HCT116 (cell line): Measurements from ENCODE around the gene DNLZ. TPM values are rescaled to one million over a fixed set of nuclear protein-coding genes. Genes with fewer than 3 reads are reported as not detected.

Experiments
- ATAC-seq: fragments of 200-7000 bp; cut with Tn5 transposase; 2 replicates; pipeline ENCODE4 v1.9.1; 2020; ENCODE audit warnings: mild to moderate bottlenecking, moderate library complexity
- BruUV-seq: library from RNA; stranded (reverse); fragments of 400-500 nt; replicated peaks from 2 replicates; lab custom pipeline; 2021; lab: Mats Ljungman, UMichigan
- CTCF ChIA-PET: fragments of 300-600 bp; sonication (Branson Sonifier 250); formaldehyde crosslinking; loops from one replicate; lab custom pipeline; 2021; ENCODE audit warnings: antibody characterized with exemption; lab: Charles Lee
- POLR2A ChIA-PET: fragments of 300-600, 350-600 bp; sonication (Branson Sonifier 250); formaldehyde crosslinking; loops from one replicate; lab custom pipeline; 2021; ENCODE audit warnings: antibody characterized with exemption; lab: Charles Lee
- RAD21 ChIA-PET, 2 experiments: fragments of 300-600 bp; sonication (Branson Sonifier 250); formaldehyde crosslinking; loops; one replicate each; lab custom pipeline; 2023; ENCODE audit warnings: low total read pairs in 2 of 2; ENCODE audit not compliant: uncharacterized antibody in 2 of 2, unreplicated experiment in 2 of 2, low non-redundant PET in 1 of 2; lab: Charles Lee
- DNase-seq: peaks from one replicate; pipeline ENCODE4 v3.0.0-alpha.2; 2010; ENCODE audit warnings: low read depth, low spot score
- H2AFZ ChIP-seq: fragments of 200-600 bp; shearing (Covaris generic), sonication (generic); 2 replicates; pipeline ENCODE4 v1.6.1; 2017; ENCODE audit warnings: low read depth, mixed run types, mixed read lengths, antibody characterized with exemption, low read length; ENCODE audit not compliant: poor library complexity, severe bottlenecking
- H3K27ac ChIP-seq: 2 replicates; pipeline ENCODE4 v1.5.1; 2012; ENCODE audit warnings: low read depth, low read length
- H3K27me3 ChIP-seq: fragments of 200-600 bp; sonication (generic); 2 replicates; pipeline ENCODE4 v1.6.1; 2016; ENCODE audit warnings: mixed run types, low read length, mixed read lengths; ENCODE audit not compliant: insufficient read depth
- H3K36me3 ChIP-seq, 2 experiments: fragments of 200-500 bp in 1 of 2; fragments of 200-600 bp in 1 of 2; sonication (Bioruptor generic) in 1 of 2; sonication (generic) in 1 of 2; 2 replicates each; pipeline versions ENCODE4 v1.5.1 to v1.6.1; 2014 to 2016; ENCODE audit warnings: low read length in 2 of 2, inconsistent platforms in 1 of 2, mixed read lengths in 1 of 2, mixed run types in 1 of 2; ENCODE audit not compliant: insufficient read depth in 2 of 2, control insufficient read depth in 1 of 2
- H3K4me1 ChIP-seq, 2 experiments: fragments of 200-600 bp in 1 of 2; sonication (generic) in 1 of 2; 2 replicates each; pipeline versions ENCODE4 v1.5.1 to v1.6.1; 2012 to 2017; ENCODE audit warnings: low read length in 2 of 2, inconsistent platforms in 1 of 2, mild to moderate bottlenecking in 1 of 2, mixed read lengths in 1 of 2, mixed run types in 1 of 2, moderate library complexity in 1 of 2; ENCODE audit not compliant: insufficient read depth in 2 of 2, control insufficient read depth in 1 of 2
- H3K4me2 ChIP-seq: fragments of 200-600 bp; sonication (generic); 2 replicates; pipeline ENCODE4 v1.6.1; 2017; ENCODE audit warnings: mixed run types, low read length, mixed read lengths
- H3K4me3 ChIP-seq, 2 experiments: fragments of 200-600 bp in 1 of 2; sonication (generic) in 1 of 2; replicated peaks in 1 of 2; 2 replicates each; pipeline ENCODE4 v1.5.1; 2011 to 2016; ENCODE audit warnings: low read length in 2 of 2, control low read depth in 1 of 2, low read depth in 1 of 2, mild to moderate bottlenecking in 1 of 2, mixed read lengths in 1 of 2, mixed run types in 1 of 2
- H3K79me2 ChIP-seq: fragments of 200-600 bp; sonication (generic); 2 replicates; pipeline ENCODE4 v1.6.1; 2017; ENCODE audit warnings: mild to moderate bottlenecking, mixed run types, low read length, moderate library complexity, mixed read lengths; ENCODE audit not compliant: insufficient read depth
- H3K9ac ChIP-seq: fragments of 200-600 bp; sonication (generic); 2 replicates; pipeline ENCODE4 v1.6.1; 2016; ENCODE audit warnings: low read length, mixed read lengths
- H3K9me2 ChIP-seq: fragments of 200-600 bp; sonication (generic), shearing (Covaris generic); 2 replicates; pipeline ENCODE4 v1.6.1; 2017; ENCODE audit warnings: mixed run types, mild to moderate bottlenecking, moderate library complexity; ENCODE audit not compliant: insufficient read depth
- H3K9me3 ChIP-seq, 2 experiments: fragments of 200-500 bp in 1 of 2; fragments of 200-600 bp in 1 of 2; sonication (Bioruptor generic) in 1 of 2; sonication (generic) in 1 of 2; 2 replicates each; pipeline ENCODE4 v1.6.1; 2014 to 2017; ENCODE audit warnings: low read length in 2 of 2, mixed read lengths in 2 of 2, inconsistent platforms in 1 of 2, low read depth in 1 of 2, mild to moderate bottlenecking in 1 of 2, mixed run types in 1 of 2, moderate library complexity in 1 of 2; ENCODE audit not compliant: control insufficient read depth in 1 of 2, insufficient read depth in 1 of 2
- H4K20me1 ChIP-seq: fragments of 200-600 bp; sonication (generic), shearing (Covaris generic); 2 replicates; pipeline ENCODE4 v1.6.1; 2017; ENCODE audit warnings: mixed run types, mild to moderate bottlenecking, moderate library complexity; ENCODE audit not compliant: insufficient read depth
- ATF3 ChIP-seq: IDR thresholded peaks from 2 replicates; pipeline ENCODE4 v1.6.1; 2012
- CBX3 ChIP-seq: IDR thresholded peaks from 2 replicates; pipeline ENCODE4 v1.6.1; 2012; ENCODE audit warnings: low read depth
- CEBPB ChIP-seq: IDR thresholded peaks from 2 replicates; pipeline ENCODE4 v1.6.1; 2012; ENCODE audit warnings: low read depth
- EGR1 ChIP-seq: IDR thresholded peaks from 2 replicates; pipeline ENCODE4 v1.6.1; 2012; ENCODE audit warnings: low read depth
- ELF1 ChIP-seq: IDR thresholded peaks from 2 replicates; pipeline ENCODE4 v1.6.1; 2012; ENCODE audit warnings: low read depth, borderline replicate concordance
- EZH2 ChIP-seq: fragments of 200-600 bp; sonication (generic); IDR thresholded peaks from 2 replicates; pipeline ENCODE4 v1.6.1; 2017; ENCODE audit warnings: antibody characterized with exemption, mixed run types
- FOSL1 ChIP-seq: IDR thresholded peaks from 2 replicates; pipeline ENCODE4 v1.6.1; 2012; ENCODE audit warnings: low read depth
- JUND ChIP-seq: IDR thresholded peaks from 2 replicates; pipeline ENCODE4 v1.6.1; 2012
- MAX ChIP-seq: IDR thresholded peaks from 2 replicates; pipeline ENCODE4 v1.6.1; 2012
- POLR2A ChIP-seq: IDR thresholded peaks from 2 replicates; pipeline ENCODE4 v1.7.0; 2011; ENCODE audit warnings: borderline replicate concordance; ENCODE audit not compliant: insufficient read depth, insufficient read length; ENCODE audit errors: extremely low read depth
- POLR2AphosphoS5 ChIP-seq: IDR thresholded peaks from 2 replicates; pipeline ENCODE4 v1.6.1; 2011; ENCODE audit warnings: mild to moderate bottlenecking, low read depth, low read length, moderate library complexity
- RAD21 ChIP-seq: IDR thresholded peaks from 2 replicates; pipeline ENCODE4 v1.6.1; 2012; ENCODE audit warnings: low read depth, mild to moderate bottlenecking
- SIN3A ChIP-seq: IDR thresholded peaks from 2 replicates; pipeline ENCODE4 v1.6.1; 2012; ENCODE audit warnings: low read depth
- SP1 ChIP-seq: IDR thresholded peaks from 2 replicates; pipeline ENCODE4 v1.6.1; 2012; ENCODE audit warnings: low read depth
- SRF ChIP-seq: IDR thresholded peaks from 2 replicates; pipeline ENCODE4 v1.6.1; 2012; ENCODE audit warnings: low read depth
- TCF7L2 ChIP-seq: IDR thresholded peaks from 2 replicates; pipeline ENCODE4 v1.7.0; 2011; ENCODE audit warnings: borderline replicate concordance, inconsistent platforms; ENCODE audit not compliant: insufficient read depth, insufficient read length; ENCODE audit errors: extremely low read depth
- YY1 ChIP-seq: IDR thresholded peaks from 2 replicates; pipeline ENCODE4 v1.6.1; 2011; ENCODE audit warnings: low read length, low read depth, moderate library complexity, mild to moderate bottlenecking; ENCODE audit not compliant: insufficient replicate concordance; ENCODE audit errors: extremely low read depth
- ZFX ChIP-seq: fragments of 450-650 bp; IDR thresholded peaks from 2 replicates; pipeline ENCODE4 v1.6.1; 2017
- ZNF274 ChIP-seq: fragments of 200-500 bp; sonication (Bioruptor generic); IDR thresholded peaks from 2 replicates; pipeline ENCODE4 v1.6.1; 2014; ENCODE audit warnings: mild to moderate bottlenecking, low read depth, low read length, inconsistent platforms
- intact Hi-C: fragments of 100-400 bp; cut with micrococcal nuclease; formaldehyde crosslinking; loops from 2 replicates; pipeline ENCODE4 v1.10.0; 2022
- total RNA-seq: library from RNA; stranded (reverse); gene quantifications from one replicate; pipeline ENCODE4 v1.2.1, GENCODE V29; 2021; ENCODE audit not compliant: unreplicated experiment
- TF ChIP-seq, protein P1 (sequence below): IDR thresholded peaks from 2 replicates; pipeline ENCODE4 v1.6.1; 2012; ENCODE audit warnings: low read depth
- TF ChIP-seq, protein P2 (sequence below): IDR thresholded peaks from 2 replicates; pipeline ENCODE4 v1.6.1; 2011; ENCODE audit warnings: mild to moderate bottlenecking, low read length, moderate library complexity; ENCODE audit not compliant: insufficient replicate concordance; ENCODE audit errors: extremely low read depth

DNLZ gene
- total RNA-seq, 1 experiment from 2014 or later, result 21.9 TPM

DNA sequence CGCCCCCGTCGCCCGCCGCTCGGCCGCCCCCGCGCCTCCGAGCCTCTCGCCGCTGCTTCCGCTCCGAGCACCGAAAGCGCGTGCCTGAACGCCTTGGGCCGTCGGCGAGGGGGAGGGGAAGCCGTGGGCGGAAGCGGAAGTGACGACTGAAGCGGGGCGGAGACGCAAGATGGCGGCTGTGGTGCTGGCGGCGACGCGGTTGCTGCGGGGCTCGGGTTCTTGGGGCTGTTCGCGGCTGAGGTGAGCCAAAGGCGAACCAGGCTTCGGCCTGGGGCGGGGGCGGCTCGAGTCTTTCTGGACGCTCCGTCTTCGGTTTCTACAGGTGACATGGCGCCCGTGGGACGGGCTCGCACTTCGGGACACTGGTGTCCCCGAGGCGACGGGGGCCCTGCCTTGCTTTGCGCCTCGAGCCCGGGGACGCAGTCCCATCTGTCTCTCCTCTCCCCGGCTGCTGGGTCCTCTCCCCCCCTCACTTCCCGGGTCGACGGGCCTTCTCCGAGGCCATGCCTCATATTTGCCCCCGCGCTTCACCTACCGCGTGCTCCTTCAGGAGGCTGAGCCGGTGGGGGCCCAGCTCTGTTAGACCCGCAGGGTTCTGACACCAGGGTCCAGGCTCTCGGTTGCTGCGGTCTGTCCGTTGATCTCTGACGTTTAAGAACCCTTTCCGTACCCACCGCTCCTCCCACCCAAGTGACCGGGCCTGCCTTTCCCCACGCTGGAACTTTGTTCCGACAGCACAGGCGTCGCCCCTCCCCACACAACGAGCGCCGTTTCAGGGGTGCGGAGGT, 47.1 kb upstream of the DNLZ start, which contains the start of the genes ENTR1 and PMPCA:
Gene ENTR1 (minus strand): TSS at position 115 of the 788 bp plus-strand sequence. CDS start 217 bp downstream, outside the sequence.
Gene PMPCA (plus strand): TSS at position 159 of the 788 bp plus-strand sequence. CDS start 11 bp downstream, at position 170.
- peak; percentile 76 for ATAC-seq
- Histone ChIP-seq H3K4me1 (peaks cover 12 to 25% of the 10 kb centered on the region in 2 experiments), H3K27me3 (no peaks in the 10 kb centered on the region), H4K20me1 (no peaks in the 10 kb centered on the region), H3K79me2 (peaks cover 84% of the 10 kb centered on the region), H3K36me3 (peaks cover 36 to 55% of the 10 kb centered on the region in 2 experiments), H3K9me2 (no peaks in the 10 kb centered on the region), H3K9me3 (no peaks in the 10 kb centered on the region), H2AFZ (no peak within 1 kb of the TSS), H3K4me2 (peak within 1 kb of the TSS; percentile 91), H3K4me3 (peak within 1 kb of the TSS; percentile 78 to 99), H3K9ac (peak within 1 kb of the TSS; percentile 97), H3K27ac (peak within 1 kb of the TSS; percentile 93)
- no TSS peak for BruUV-seq
- intact Hi-C loops, result no loop called here
- TF ChIP-seq CEBPB, result no peak
- TF ChIP-seq ELF1, result no peak; the same call in 1 of the 2 replicates
- peak; percentile 54; the same call in 1 of the 2 replicates for TF ChIP-seq SP1
- TF ChIP-seq ZFX, result peak; percentile 54; the same call in 1 of the 2 replicates
- TF ChIP-seq TCF7L2, result no peak
- no peak for TF ChIP-seq ZNF274
- TF ChIP-seq, protein P1, sequence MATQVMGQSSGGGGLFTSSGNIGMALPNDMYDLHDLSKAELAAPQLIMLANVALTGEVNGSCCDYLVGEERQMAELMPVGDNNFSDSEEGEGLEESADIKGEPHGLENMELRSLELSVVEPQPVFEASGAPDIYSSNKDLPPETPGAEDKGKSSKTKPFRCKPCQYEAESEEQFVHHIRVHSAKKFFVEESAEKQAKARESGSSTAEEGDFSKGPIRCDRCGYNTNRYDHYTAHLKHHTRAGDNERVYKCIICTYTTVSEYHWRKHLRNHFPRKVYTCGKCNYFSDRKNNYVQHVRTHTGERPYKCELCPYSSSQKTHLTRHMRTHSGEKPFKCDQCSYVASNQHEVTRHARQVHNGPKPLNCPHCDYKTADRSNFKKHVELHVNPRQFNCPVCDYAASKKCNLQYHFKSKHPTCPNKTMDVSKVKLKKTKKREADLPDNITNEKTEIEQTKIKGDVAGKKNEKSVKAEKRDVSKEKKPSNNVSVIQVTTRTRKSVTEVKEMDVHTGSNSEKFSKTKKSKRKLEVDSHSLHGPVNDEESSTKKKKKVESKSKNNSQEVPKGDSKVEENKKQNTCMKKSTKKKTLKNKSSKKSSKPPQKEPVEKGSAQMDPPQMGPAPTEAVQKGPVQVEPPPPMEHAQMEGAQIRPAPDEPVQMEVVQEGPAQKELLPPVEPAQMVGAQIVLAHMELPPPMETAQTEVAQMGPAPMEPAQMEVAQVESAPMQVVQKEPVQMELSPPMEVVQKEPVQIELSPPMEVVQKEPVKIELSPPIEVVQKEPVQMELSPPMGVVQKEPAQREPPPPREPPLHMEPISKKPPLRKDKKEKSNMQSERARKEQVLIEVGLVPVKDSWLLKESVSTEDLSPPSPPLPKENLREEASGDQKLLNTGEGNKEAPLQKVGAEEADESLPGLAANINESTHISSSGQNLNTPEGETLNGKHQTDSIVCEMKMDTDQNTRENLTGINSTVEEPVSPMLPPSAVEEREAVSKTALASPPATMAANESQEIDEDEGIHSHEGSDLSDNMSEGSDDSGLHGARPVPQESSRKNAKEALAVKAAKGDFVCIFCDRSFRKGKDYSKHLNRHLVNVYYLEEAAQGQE, result no peak
- peak; percentile 94 for TF ChIP-seq EGR1
- TF ChIP-seq, protein P2, sequence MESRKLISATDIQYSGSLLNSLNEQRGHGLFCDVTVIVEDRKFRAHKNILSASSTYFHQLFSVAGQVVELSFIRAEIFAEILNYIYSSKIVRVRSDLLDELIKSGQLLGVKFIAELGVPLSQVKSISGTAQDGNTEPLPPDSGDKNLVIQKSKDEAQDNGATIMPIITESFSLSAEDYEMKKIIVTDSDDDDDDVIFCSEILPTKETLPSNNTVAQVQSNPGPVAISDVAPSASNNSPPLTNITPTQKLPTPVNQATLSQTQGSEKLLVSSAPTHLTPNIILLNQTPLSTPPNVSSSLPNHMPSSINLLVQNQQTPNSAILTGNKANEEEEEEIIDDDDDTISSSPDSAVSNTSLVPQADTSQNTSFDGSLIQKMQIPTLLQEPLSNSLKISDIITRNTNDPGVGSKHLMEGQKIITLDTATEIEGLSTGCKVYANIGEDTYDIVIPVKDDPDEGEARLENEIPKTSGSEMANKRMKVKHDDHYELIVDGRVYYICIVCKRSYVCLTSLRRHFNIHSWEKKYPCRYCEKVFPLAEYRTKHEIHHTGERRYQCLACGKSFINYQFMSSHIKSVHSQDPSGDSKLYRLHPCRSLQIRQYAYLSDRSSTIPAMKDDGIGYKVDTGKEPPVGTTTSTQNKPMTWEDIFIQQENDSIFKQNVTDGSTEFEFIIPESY, result no peak
- TF ChIP-seq RAD21, result no peak
- TF ChIP-seq YY1, result peak; percentile 97
- peak; percentile 94 for TF ChIP-seq MAX
- TF ChIP-seq JUND, result no peak
- TF ChIP-seq FOSL1, result no peak
- TF ChIP-seq SRF, result no peak
- TF ChIP-seq ATF3, result no peak
- peak; percentile 97 for TF ChIP-seq SIN3A
- no peak for TF ChIP-seq CBX3
- TF ChIP-seq POLR2AphosphoS5, result peak; percentile 97
- TF ChIP-seq EZH2, result no peak
- TF ChIP-seq POLR2A, result peak; percentile 69
- POLR2A ChIA-PET, result no interaction called here
- DNase-seq, result peak; percentile 67
- CTCF ChIA-PET, result interaction anchor here (0.8 to 1.5 kb wide), 2 partner anchors 10 to 48 kb away, joined by 3 to 6 read pairs; no protein-coding TSS in a partner anchor
- RAD21 ChIA-PET, result no interaction called here
